Smooth muscle cell (in vitro differentiated cells): ENCODE measurements around the gene GOLT1A. TPM values are rescaled to one million over a fixed set of nuclear protein-coding genes. Genes with fewer than 3 reads are reported as not detected.

ENCODE experiments used
- DNase-seq: peaks from one replicate; lab custom pipeline; 2025; ENCODE audit not compliant: unreplicated experiment; lab: John Stamatoyannopoulos, UW
- H2AFZ ChIP-seq: fragments of 200-600 bp; sonication (generic); 2 replicates; pipeline ENCODE4 v1.6.0; 2016; ENCODE audit warnings: antibody characterized with exemption, low read depth, mild to moderate bottlenecking
- H3F3A ChIP-seq: fragments of 200-600 bp; sonication (generic); 2 replicates; pipeline ENCODE4 v1.6.0; 2017; ENCODE audit warnings: antibody characterized with exemption, low read depth
- H3K27ac ChIP-seq: fragments of 200-600 bp; sonication (generic); 2 replicates; pipeline ENCODE4 v1.5.1; 2016; ENCODE audit warnings: low read depth, mild to moderate bottlenecking
- H3K27me3 ChIP-seq: fragments of 200-600 bp; sonication (generic); 2 replicates; pipeline ENCODE4 v1.6.1; 2016; ENCODE audit warnings: low read depth, mild to moderate bottlenecking
- H3K36me3 ChIP-seq: fragments of 200-600 bp; sonication (generic); 2 replicates; pipeline ENCODE4 v1.5.1; 2016; ENCODE audit warnings: low read depth
- H3K4me1 ChIP-seq: fragments of 200-600 bp; sonication (generic); 2 replicates; pipeline ENCODE4 v1.5.1; 2016; ENCODE audit warnings: low read depth
- H3K4me2 ChIP-seq: fragments of 200-600 bp; sonication (generic); 2 replicates; pipeline ENCODE4 v1.6.0; 2016; ENCODE audit warnings: mild to moderate bottlenecking
- H3K4me3 ChIP-seq: fragments of 200-600 bp; sonication (generic); 2 replicates; pipeline ENCODE4 v1.5.1; 2016; ENCODE audit warnings: mild to moderate bottlenecking
- H3K79me2 ChIP-seq: fragments of 200-600 bp; sonication (generic); 2 replicates; pipeline ENCODE4 v1.6.0; 2016; ENCODE audit warnings: low read depth, mild to moderate bottlenecking
- H3K9ac ChIP-seq: fragments of 200-600 bp; sonication (generic); 2 replicates; pipeline ENCODE4 v1.6.0; 2016; ENCODE audit warnings: low read depth
- H3K9me3 ChIP-seq: fragments of 200-600 bp; sonication (generic); replicated peaks from 2 replicates; pipeline ENCODE4 v1.5.1; 2016; ENCODE audit warnings: low read depth
- H4K20me1 ChIP-seq: fragments of 200-600 bp; sonication (generic); 2 replicates; pipeline ENCODE4 v1.6.0; 2016; ENCODE audit warnings: low read depth
- WGBS: methylation state at CpG from one replicate; pipeline ENCODE4 v1.1.7; 2016; ENCODE audit warnings: low lambda C conversion rate; 5-methylcytosine and 5-hydroxymethylcytosine counted together
- polyA plus RNA-seq: library from polyadenylated mRNA; unstranded; fragments of >200 nt; fragmentation: Nextera tagmentation; extraction: Ambion mirVana; gene quantifications from 2 replicates; pipeline ENCODE4 v1.2.1, GENCODE V29; 2016
- total RNA-seq: library from RNA; depleted of rRNA; stranded (reverse); fragments of >200 nt; gene quantifications from 2 replicates; pipeline ENCODE4 v1.2.3, GENCODE V29; 2014
- TF ChIP-seq, protein P1 (sequence below): fragments of 200-600 bp; sonication (generic); IDR thresholded peaks from 2 replicates; pipeline ENCODE4 v1.5.1; 2017; ENCODE audit warnings: borderline replicate concordance, mild to moderate bottlenecking, antibody characterized with exemption; ENCODE audit not compliant: insufficient read depth, poor library complexity, severe bottlenecking

Gene GOLT1A
- total and polyA plus RNA-seq, 2 experiments from 2014 or later, result 0.54 TPM; not detected in 1

DNA sequence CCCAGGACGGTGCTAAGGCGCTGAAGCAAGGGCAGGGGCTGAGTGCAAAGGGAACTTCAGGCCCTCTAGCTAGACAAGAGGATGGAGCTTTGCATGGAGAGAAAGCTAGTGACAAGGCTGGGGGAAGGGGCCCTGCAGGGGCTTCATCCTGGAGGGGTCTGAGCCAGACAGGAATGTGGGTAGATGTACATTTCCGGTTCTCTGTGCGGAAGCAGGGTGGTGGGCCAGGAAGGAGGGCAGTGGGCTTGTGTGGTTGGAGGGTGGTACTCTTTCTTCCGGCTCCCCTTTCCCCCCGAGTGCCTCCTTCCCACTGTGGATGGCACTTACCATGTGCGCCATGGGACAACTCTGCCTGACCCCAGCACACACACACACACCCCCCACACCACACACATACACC is 19.0 kb downstream of the GOLT1A start:
- no peak overlapping the region for H3K27ac ChIP-seq
- no peaks in the 10 kb centered on the region for H3K79me2 ChIP-seq
- H3K4me2 ChIP-seq, result no peak overlapping the region
- no peak overlapping the region for H2AFZ ChIP-seq
- H3K4me3 ChIP-seq, result no peak overlapping the region
- no peak for DNase-seq
- TF ChIP-seq, protein P1, sequence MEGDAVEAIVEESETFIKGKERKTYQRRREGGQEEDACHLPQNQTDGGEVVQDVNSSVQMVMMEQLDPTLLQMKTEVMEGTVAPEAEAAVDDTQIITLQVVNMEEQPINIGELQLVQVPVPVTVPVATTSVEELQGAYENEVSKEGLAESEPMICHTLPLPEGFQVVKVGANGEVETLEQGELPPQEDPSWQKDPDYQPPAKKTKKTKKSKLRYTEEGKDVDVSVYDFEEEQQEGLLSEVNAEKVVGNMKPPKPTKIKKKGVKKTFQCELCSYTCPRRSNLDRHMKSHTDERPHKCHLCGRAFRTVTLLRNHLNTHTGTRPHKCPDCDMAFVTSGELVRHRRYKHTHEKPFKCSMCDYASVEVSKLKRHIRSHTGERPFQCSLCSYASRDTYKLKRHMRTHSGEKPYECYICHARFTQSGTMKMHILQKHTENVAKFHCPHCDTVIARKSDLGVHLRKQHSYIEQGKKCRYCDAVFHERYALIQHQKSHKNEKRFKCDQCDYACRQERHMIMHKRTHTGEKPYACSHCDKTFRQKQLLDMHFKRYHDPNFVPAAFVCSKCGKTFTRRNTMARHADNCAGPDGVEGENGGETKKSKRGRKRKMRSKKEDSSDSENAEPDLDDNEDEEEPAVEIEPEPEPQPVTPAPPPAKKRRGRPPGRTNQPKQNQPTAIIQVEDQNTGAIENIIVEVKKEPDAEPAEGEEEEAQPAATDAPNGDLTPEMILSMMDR, result no peak
- 76% methylated on average over 4 of the region's 7 CpGs for WGBS
- no peaks in the 10 kb centered on the region for H3K9me3 ChIP-seq
- H3F3A ChIP-seq, result no peaks in the 10 kb centered on the region
- H3K9ac ChIP-seq, result no peak overlapping the region
- H3K4me1 ChIP-seq, result peaks cover 3% of the 10 kb centered on the region
- no peaks in the 10 kb centered on the region for H3K36me3 ChIP-seq
- no peaks in the 10 kb centered on the region for H4K20me1 ChIP-seq
- H3K27me3 ChIP-seq, result peaks cover 64% of the 10 kb centered on the region

DNA sequence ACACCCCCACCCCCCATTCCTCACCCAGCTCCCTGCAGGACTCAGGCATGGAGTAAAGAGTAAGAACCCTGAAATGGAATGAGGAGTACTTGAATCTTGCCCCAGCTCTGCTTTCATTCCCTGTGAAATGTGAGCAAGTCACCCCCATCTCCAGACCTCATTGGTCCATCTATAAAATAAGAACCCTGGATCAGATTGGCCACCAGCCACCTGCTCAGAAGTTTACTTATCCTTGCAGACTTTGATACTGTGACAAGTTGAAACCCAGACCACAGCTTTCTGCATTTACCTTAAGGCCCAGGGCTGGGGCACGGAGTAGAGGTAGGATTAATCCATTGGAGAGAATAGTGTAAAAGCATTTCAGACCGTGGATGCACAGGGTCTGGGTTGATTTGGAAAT is 19.7 kb downstream of the GOLT1A start:
- 90% methylated on average over 2 of the region's 2 CpGs for WGBS
- TF ChIP-seq, protein P1, result no peak
- Histone ChIP-seq H2AFZ (no peak overlapping the region), H3K4me1 (peaks cover 3% of the 10 kb centered on the region), H3K4me2 (no peak overlapping the region), H3F3A (no peaks in the 10 kb centered on the region), H3K27ac (no peak overlapping the region), H3K9ac (no peak overlapping the region), H3K9me3 (no peaks in the 10 kb centered on the region), H3K27me3 (peaks cover 71% of the 10 kb centered on the region), H3K79me2 (no peaks in the 10 kb centered on the region), H4K20me1 (no peaks in the 10 kb centered on the region), H3K36me3 (no peaks in the 10 kb centered on the region), H3K4me3 (no peak overlapping the region)
- DNase-seq, result no peak

DNA sequence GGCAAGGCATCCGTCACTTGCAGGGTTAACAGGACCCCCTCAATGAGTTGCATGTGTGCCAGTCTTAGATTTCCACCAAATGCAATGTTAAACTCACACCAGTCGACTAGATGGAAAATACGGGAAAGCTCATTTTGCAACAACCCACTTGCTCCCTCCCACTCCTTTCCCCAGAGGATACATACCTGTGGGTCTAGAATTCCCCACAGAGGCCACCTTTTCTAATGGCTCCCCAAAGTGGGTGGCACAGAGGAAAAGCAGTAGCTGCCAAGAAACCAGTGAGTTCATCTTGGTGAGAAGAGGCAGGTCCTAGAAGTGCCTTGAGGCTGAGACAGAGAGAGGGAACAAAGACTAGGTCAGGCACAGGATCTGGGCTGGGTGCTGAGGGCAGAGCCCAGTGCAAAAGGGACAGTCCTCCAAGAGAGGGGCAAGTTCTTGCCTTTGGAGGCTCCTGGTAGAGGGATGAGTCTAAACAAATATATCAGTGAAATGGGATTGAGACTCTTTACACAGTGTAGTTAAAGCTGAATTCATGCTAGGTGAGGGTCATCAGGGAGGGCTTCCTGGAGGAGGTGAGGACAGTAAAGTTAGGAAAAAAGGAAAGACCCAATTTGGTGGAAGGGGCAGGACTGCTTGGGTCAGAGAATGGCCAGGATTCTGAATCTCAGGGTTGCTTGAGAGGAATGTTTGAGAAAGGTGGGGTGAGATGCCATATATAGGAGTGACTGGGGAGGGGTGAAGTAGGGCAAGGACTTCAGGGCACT is 21.0 kb downstream of the GOLT1A start:
- Histone ChIP-seq H3K27me3 (peaks cover 84% of the 10 kb centered on the region), H3K4me3 (no peak overlapping the region), H3K9ac (no peak overlapping the region), H3K27ac (no peak overlapping the region), H4K20me1 (no peaks in the 10 kb centered on the region), H3K4me1 (peaks cover 3% of the 10 kb centered on the region), H2AFZ (no peak overlapping the region), H3K9me3 (no peaks in the 10 kb centered on the region), H3K79me2 (no peaks in the 10 kb centered on the region), H3K36me3 (no peaks in the 10 kb centered on the region), H3F3A (no peaks in the 10 kb centered on the region), H3K4me2 (no peak overlapping the region)
- WGBS, result 72% methylated on average over 3 of the region's 3 CpGs
- TF ChIP-seq, protein P1, result no peak
- no peak for DNase-seq

DNA sequence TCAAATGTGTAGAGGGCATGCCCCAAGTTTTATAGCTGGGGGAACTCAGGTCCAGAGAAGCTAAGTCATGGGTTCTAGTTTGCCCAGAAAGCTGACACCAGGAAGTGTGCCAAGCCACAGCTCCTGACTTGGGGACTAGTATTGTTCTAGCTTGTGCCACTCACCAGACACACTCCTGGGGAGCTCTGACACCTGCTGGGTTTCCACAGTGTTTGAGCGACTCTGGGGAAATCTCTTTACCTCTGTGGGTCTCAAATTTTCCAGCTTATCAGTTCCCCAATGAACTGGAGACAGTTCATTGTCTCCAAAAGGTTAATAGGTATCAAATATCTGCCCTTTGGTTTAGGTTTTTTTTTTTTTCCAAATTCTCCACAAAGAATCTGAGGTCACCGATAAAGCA is 21.7 kb downstream of the GOLT1A start:
- 85% methylated on average over 2 of the region's 2 CpGs for WGBS
- Histone ChIP-seq H3K79me2 (no peaks in the 10 kb centered on the region), H2AFZ (no peak overlapping the region)

More for the DNA sequence above, 21.7 kb downstream of the GOLT1A start:
- Histone ChIP-seq H3K9ac (no peak overlapping the region), H3K4me1 (peaks cover 3% of the 10 kb centered on the region), H3K27ac (no peak overlapping the region), H3K36me3 (no peaks in the 10 kb centered on the region), H3K9me3 (no peaks in the 10 kb centered on the region), H3K4me2 (no peak overlapping the region), H4K20me1 (no peaks in the 10 kb centered on the region), H3K27me3 (peaks cover 86% of the 10 kb centered on the region), H3F3A (no peaks in the 10 kb centered on the region), H3K4me3 (no peak overlapping the region)
- TF ChIP-seq, protein P1, result no peak
- no peak for DNase-seq
